Gastrocnemius medialis (tissue), 4 donors: Measurements from ENCODE around the gene PLCB1. TPM values are rescaled to one million over a fixed set of nuclear protein-coding genes. Genes with fewer than 3 reads are reported as not detected.

Source experiments
- ATAC-seq, 2 donors: fragments of 150-250 bp; one replicate each; pipeline ENCODE4 v1.9.1; 2016
- DNase-seq, 2 donors: peaks; one replicate each; pipeline ENCODE4 v3.0.0-alpha.2; 2019
- H3K27ac ChIP-seq, 4 donors: fragments of 200-600 bp; sonication (generic); 1 replicate in 1 of 4; 2 replicates in 3 of 4; pipeline ENCODE4 v1.5.1; 2016 to 2018; ENCODE audit warnings: mild to moderate bottlenecking in 2 of 4, moderate library complexity in 1 of 4
- H3K27me3 ChIP-seq, 3 donors: fragments of 200-600 bp; sonication (generic) in 2 of 3; 1 replicate in 1 of 3; 2 replicates in 2 of 3; pipeline versions ENCODE4 v1.5.1 to v1.6.0; 2016 to 2019; ENCODE audit warnings: mild to moderate bottlenecking in 1 of 3, moderate library complexity in 1 of 3
- H3K36me3 ChIP-seq, 2 donors: fragments of 200-600 bp; sonication (generic) in 1 of 2; one replicate each; pipeline ENCODE4 v1.5.1; 2017 to 2018
- H3K4me1 ChIP-seq, 2 donors: fragments of 200-600 bp; sonication (generic) in 1 of 2; one replicate each; pipeline ENCODE4 v1.5.1; 2016 to 2017; ENCODE audit warnings: mild to moderate bottlenecking in 2 of 2
- H3K4me3 ChIP-seq, 4 donors: fragments of 200-600 bp; sonication (generic) in 3 of 4; 1 replicate in 1 of 4; 2 replicates in 3 of 4; pipeline ENCODE4 v1.5.1; 2016 to 2019; ENCODE audit warnings: mild to moderate bottlenecking in 2 of 4
- H3K9me3 ChIP-seq, 3 donors: fragments of 200-600 bp; sonication (generic) in 2 of 3; 1 replicate in 1 of 3; 2 replicates in 2 of 3; pipeline ENCODE4 v1.5.1; 2016 to 2019
- POLR2A ChIP-seq, 2 donors: fragments of 450-650 bp; IDR thresholded peaks; one replicate each; pipeline ENCODE4 v1.6.1; 2017; ENCODE audit warnings: antibody characterized with exemption in 2 of 2, mild to moderate bottlenecking in 2 of 2, moderate library complexity in 2 of 2
- in situ Hi-C, 4 donors: fragments of 200-750 bp; cut with MboI; loops; one replicate each; pipeline versions ENCODE4 v1.15.0 to v1.8.0; 2017; ENCODE audit warnings: low sequenced_read_pairs in 4 of 4
- intact Hi-C: fragments of 100-400 bp; cut with DNase I; formaldehyde crosslinking; loops from one replicate; pipeline ENCODE4 v1.15.1; 2023; ENCODE audit warnings: low total_unique reads
- total RNA-seq, 4 donors: library from RNA; depleted of rRNA; stranded (reverse); fragments of >200 nt; gene quantifications; one replicate each; pipeline versions ENCODE4 v1.1.0 to v1.2.3, GENCODE V29; 2016
- TF ChIP-seq, protein P1 (sequence below), 5 experiments: fragments of 450-650 bp in 3 of 5; fragments of 200-600 bp in 2 of 5; sonication (generic) in 2 of 5; IDR thresholded peaks in 4 of 5; conservative IDR thresholded peaks in 1 of 5; 1 replicate in 4 of 5; 2 replicates in 1 of 5; pipeline ENCODE4 v1.5.1; 2016 to 2019; ENCODE audit warnings: antibody characterized with exemption in 5 of 5, mild to moderate bottlenecking in 3 of 5, moderate library complexity in 3 of 5

The PLCB1 gene
- total RNA-seq, 4 donors from 2014 or later, result 4.1 to 10.0 (median 7.6) TPM

DNA sequence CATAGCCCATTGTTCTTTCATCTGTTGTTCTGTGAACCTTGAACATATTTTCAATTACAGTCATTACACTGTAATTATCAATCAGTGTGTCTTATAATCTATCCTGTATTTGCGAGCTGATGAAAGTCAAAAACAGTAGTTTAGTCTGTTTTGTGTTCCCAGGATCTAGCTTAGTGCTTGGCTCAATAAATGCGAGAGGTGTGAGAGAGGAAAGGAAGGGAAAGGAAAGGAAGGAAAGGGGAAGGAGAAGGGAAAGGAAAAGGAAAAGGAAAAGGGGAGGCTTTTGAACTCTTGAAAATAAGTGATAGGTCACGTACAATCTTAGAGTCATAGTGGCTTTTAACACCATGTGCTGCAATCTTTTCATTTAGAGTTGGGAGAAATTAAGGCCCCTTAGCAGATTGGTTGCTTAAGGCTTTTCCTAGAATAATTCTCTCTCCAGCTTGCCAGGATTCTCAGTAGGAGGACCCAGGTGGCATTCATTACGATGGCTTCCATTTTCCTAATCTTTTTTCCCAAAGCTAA is 503.0 kb downstream of the PLCB1 start:
- no peaks in the 10 kb centered on the region for H3K4me1 ChIP-seq
- no peaks in the 10 kb centered on the region for H3K36me3 ChIP-seq
- in situ Hi-C loops, result no loop called here
- TF ChIP-seq, protein P1, sequence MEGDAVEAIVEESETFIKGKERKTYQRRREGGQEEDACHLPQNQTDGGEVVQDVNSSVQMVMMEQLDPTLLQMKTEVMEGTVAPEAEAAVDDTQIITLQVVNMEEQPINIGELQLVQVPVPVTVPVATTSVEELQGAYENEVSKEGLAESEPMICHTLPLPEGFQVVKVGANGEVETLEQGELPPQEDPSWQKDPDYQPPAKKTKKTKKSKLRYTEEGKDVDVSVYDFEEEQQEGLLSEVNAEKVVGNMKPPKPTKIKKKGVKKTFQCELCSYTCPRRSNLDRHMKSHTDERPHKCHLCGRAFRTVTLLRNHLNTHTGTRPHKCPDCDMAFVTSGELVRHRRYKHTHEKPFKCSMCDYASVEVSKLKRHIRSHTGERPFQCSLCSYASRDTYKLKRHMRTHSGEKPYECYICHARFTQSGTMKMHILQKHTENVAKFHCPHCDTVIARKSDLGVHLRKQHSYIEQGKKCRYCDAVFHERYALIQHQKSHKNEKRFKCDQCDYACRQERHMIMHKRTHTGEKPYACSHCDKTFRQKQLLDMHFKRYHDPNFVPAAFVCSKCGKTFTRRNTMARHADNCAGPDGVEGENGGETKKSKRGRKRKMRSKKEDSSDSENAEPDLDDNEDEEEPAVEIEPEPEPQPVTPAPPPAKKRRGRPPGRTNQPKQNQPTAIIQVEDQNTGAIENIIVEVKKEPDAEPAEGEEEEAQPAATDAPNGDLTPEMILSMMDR (IDR thresholded peaks at IDR 0.05 in 4 of 5, conservative IDR thresholded peaks at IDR 0.05 in 1 of 5), result no peak
- TF ChIP-seq POLR2A (IDR thresholded peaks at IDR 0.05), result no peak
- H3K27me3 ChIP-seq, result no peaks in the 10 kb centered on the region
- H3K27ac ChIP-seq, result no peak overlapping the region
- no peaks in the 10 kb centered on the region for H3K9me3 ChIP-seq
- DNase-seq, result no peak
- intact Hi-C loops, result no loop called here
- no peak for ATAC-seq
- no peak overlapping the region for H3K4me3 ChIP-seq

DNA sequence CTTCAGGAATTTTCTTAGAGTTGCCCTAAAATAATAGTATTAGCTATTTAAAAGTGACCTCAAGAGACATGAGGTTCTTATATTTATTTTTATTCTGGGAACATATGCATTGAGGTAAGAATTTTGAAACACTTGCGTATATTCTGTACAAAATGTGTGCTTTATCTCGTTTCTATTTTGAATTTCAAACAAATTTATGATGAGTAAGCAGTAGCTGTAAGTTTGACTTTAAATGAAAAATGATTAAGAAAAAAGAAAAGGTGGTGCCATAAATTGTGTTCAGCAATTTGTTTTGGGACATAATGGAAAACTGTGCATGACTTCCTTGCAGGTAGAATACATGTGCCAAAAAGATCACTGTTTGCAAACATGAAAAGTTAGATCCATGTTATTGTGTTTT is 503.8 kb downstream of the PLCB1 start:
- no peak for TF ChIP-seq POLR2A (IDR thresholded peaks at IDR 0.05)
- TF ChIP-seq, protein P1 (IDR thresholded peaks at IDR 0.05 in 4 of 5, conservative IDR thresholded peaks at IDR 0.05 in 1 of 5), result no peak
- ATAC-seq, result no peak
- no peak for DNase-seq
- Histone ChIP-seq H3K4me1 (no peaks in the 10 kb centered on the region), H3K27ac (no peak overlapping the region), H3K36me3 (no peaks in the 10 kb centered on the region), H3K9me3 (no peaks in the 10 kb centered on the region), H3K4me3 (no peak overlapping the region), H3K27me3 (no peaks in the 10 kb centered on the region)
- in situ Hi-C loops (no loop called here), intact Hi-C loops (no loop called here)

DNA sequence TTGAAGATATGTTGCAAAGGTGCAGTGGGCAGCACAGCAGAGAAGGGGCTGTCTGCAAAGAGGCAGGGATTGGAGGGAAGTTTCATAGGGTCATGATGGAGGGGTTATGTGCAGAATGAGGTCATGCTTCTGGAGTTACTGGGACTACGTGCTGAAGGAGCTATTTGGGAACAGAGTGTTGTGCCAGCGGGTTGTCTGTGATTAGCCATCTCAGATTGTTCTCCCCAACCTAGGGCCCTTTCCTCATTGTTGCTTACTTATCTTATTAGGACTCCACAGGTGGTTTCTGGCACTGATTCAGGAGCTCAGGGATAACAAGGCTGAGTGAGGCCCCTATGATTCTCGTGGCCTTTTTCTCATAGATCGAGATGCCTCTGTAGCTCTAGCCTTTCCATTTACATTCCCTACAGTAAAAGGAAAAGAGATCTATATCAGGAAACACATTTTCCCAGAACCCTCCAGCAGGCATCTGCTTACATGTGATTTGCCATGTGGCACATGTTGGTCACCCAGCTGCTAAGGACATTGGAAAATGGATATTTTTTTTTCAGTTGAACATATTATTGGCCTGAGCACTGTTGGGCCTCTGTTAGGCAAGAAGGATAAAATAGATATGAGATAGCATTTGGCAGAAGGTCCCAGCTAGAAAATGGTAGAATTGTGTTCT is 507.2 kb downstream of the PLCB1 start:
- ATAC-seq (no peak), DNase-seq (no peak)
- Histone ChIP-seq H3K4me3 (no peak overlapping the region), H3K9me3 (no peaks in the 10 kb centered on the region), H3K4me1 (no peaks in the 10 kb centered on the region), H3K36me3 (no peaks in the 10 kb centered on the region), H3K27me3 (no peaks in the 10 kb centered on the region), H3K27ac (no peak overlapping the region)
- intact Hi-C loops (no loop called here), in situ Hi-C loops (no loop called here)
- TF ChIP-seq, protein P1 (IDR thresholded peaks at IDR 0.05 in 4 of 5, conservative IDR thresholded peaks at IDR 0.05 in 1 of 5), result no peak
- TF ChIP-seq POLR2A (IDR thresholded peaks at IDR 0.05), result no peak

DNA sequence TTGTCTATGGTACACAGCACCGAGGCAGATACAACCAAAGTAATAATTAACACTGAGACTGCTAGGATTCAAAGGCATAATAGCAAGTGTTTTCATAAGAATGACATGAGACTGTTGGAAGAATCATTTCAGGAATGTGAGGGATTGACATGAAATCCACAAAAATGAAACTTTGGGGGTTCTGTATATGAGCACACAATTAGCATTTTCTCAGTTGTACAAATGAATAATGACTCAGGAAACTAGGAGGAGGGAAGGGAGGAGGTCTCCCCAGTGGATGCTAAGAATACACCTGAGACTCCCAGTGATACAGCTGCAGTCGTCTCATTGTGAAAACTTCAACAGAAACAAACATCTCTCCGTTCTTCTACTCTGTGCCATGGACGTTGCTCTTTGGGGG is 508.4 kb downstream of the PLCB1 start:
- H3K4me1 ChIP-seq, result no peaks in the 10 kb centered on the region
- no peak overlapping the region for H3K27ac ChIP-seq
- no peak for TF ChIP-seq POLR2A (IDR thresholded peaks at IDR 0.05)
- TF ChIP-seq, protein P1 (IDR thresholded peaks at IDR 0.05 in 4 of 5, conservative IDR thresholded peaks at IDR 0.05 in 1 of 5), result no peak
- ATAC-seq (no peak), DNase-seq (no peak)
- in situ Hi-C loops, result no loop called here
- no peak overlapping the region for H3K4me3 ChIP-seq
- intact Hi-C loops, result no loop called here
- H3K9me3 ChIP-seq, result no peaks in the 10 kb centered on the region
- no peaks in the 10 kb centered on the region for H3K36me3 ChIP-seq
- H3K27me3 ChIP-seq, result no peaks in the 10 kb centered on the region
